ENCODE data around the gene MYO9A.

DNA sequence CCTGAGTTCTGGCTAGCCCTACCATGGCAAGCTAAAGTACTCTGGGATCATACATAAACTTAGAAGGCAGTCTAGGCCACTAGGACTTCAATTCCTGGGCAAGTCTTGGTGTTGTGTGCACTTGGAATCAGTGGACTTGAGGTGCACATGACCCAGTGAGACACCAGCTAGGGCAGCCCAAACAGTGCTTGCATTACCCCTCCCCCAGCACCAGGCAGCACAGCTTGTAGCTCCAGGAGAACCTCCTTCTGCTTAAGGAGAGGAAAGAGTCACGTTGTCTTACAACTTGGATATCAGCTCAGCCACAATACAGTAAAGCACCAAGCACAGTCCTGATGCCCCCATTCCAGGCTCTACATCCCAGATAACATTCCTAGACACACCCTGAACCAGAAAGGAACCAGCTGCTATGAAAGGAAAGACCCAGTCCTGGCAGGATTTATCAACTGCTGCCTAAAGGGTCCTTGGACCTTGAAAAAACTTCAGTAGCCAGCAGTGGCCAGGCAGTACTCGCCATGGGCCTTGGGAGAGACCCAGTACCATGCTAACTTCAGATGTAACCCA, 57.2 kb downstream of the MYO9A start:
- TF ChIP-seq RBBP5 (conservative IDR thresholded peaks at IDR 0.05) (no peak), CREB1 (IDR thresholded peaks at IDR 0.05; ENCODE audit: low read depth) (no peak), NRF1 (conservative IDR thresholded peaks at IDR 0.05; ENCODE audit: low read depth, low read length) (no peak), REST (IDR thresholded peaks at IDR 0.05; ENCODE audit: low read depth, low read length) (no peak), MEF2B (IDR thresholded peaks at IDR 0.05; ENCODE audit: partially characterized antibody, poor library complexity, severe bottlenecking) (no peak), BHLHE40 (IDR thresholded peaks at IDR 0.05; ENCODE audit: borderline replicate concordance in 1 of 2, low read depth in 2 of 2, low read length in 1 of 2) (no peak), SIN3A (IDR thresholded peaks at IDR 0.05; ENCODE audit: low read depth, low read length) (no peak), EP300 (IDR thresholded peaks at IDR 0.05; ENCODE audit: borderline replicate concordance in 1 of 2, control insufficient read depth in 1 of 2, low read depth in 2 of 2, low read length in 2 of 2) (no peak), NBN (IDR thresholded peaks at IDR 0.05) (no peak), LARP7 (IDR thresholded peaks at IDR 0.05) (no peak), POLR2A (IDR thresholded peaks at IDR 0.05; ENCODE audit: low read depth, low read length) (no peak), RFX5 (IDR thresholded peaks at IDR 0.05; ENCODE audit: low read depth, low read length) (no peak), SRF (IDR thresholded peaks at IDR 0.05; ENCODE audit: low read depth in 2 of 2, low read length in 2 of 2) (no peak)
- TF ChIP-seq, protein P1, sequence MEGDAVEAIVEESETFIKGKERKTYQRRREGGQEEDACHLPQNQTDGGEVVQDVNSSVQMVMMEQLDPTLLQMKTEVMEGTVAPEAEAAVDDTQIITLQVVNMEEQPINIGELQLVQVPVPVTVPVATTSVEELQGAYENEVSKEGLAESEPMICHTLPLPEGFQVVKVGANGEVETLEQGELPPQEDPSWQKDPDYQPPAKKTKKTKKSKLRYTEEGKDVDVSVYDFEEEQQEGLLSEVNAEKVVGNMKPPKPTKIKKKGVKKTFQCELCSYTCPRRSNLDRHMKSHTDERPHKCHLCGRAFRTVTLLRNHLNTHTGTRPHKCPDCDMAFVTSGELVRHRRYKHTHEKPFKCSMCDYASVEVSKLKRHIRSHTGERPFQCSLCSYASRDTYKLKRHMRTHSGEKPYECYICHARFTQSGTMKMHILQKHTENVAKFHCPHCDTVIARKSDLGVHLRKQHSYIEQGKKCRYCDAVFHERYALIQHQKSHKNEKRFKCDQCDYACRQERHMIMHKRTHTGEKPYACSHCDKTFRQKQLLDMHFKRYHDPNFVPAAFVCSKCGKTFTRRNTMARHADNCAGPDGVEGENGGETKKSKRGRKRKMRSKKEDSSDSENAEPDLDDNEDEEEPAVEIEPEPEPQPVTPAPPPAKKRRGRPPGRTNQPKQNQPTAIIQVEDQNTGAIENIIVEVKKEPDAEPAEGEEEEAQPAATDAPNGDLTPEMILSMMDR (IDR thresholded peaks at IDR 0.05 in 2 of 3, conservative IDR thresholded peaks at IDR 0.05 in 1 of 3; ENCODE audit: control insufficient read depth in 2 of 3, extremely low read depth in 1 of 3, insufficient read depth in 1 of 3, low read depth in 3 of 3, low read length in 3 of 3), result no peak

Data from GM12878 (cell line).